GM12878 (cell line): ENCODE results near the gene UST. TPM values are rescaled to one million over a fixed set of nuclear protein-coding genes. Genes with fewer than 3 reads are reported as not detected.

Experiments used
- ATAC-seq: fragments of 200-7000 bp; cut with Tn5 transposase; 3 replicates; pipeline ENCODE4 v1.9.1; 2020; ENCODE audit warnings: mild to moderate bottlenecking, moderate library complexity
- BruUV-seq: library from RNA; stranded (reverse); fragments of 400-500 nt; replicated peaks from 2 replicates; lab custom pipeline; 2021; lab: Mats Ljungman, UMichigan
- CTCF ChIA-PET: fragments of 300-600 bp; sonication (Branson Sonifier 250); formaldehyde crosslinking; extraction: SDS; loops from one replicate; lab custom pipeline; 2021; ENCODE audit warnings: inconsistent platforms; lab: Yijun Ruan, JAX
- POLR2A ChIA-PET: fragments of 350-600 bp; formaldehyde crosslinking; extraction: SDS; loops from one replicate; lab custom pipeline; 2021; ENCODE audit warnings: inconsistent platforms; lab: Charles Lee
- RAD21 ChIA-PET: fragments of 300-600 bp; sonication (Branson Sonifier 250); formaldehyde crosslinking; loops from one replicate; lab custom pipeline; 2023; ENCODE audit warnings: antibody characterized with exemption; ENCODE audit not compliant: unreplicated experiment; lab: Charles Lee
- SMC1A ChIA-PET: fragments of 300-600 bp; sonication (Branson Sonifier 250); formaldehyde crosslinking; loops from one replicate; lab custom pipeline; 2023; ENCODE audit not compliant: unreplicated experiment, uncharacterized antibody; lab: Charles Lee
- DNase-seq: peaks from one replicate; pipeline ENCODE4 v3.0.0-alpha.2; 2011; ENCODE audit warnings: low read depth, low spot score
- FAIRE-seq: peaks from 3 replicates; lab custom pipeline; 2011; peaks lifted over from hg19 to GRCh38; lab: Jason Lieb, UNC
- H2AFZ ChIP-seq: 2 replicates; pipeline ENCODE4 v1.6.0; 2011; ENCODE audit warnings: low read depth, low read length, control low read depth; ENCODE audit not compliant: control insufficient read depth
- H3K27ac ChIP-seq: 2 replicates; pipeline ENCODE4 v1.5.1; 2011; ENCODE audit warnings: control low read depth; ENCODE audit not compliant: control insufficient read depth, insufficient read depth
- H3K27me3 ChIP-seq, 2 experiments: replicated peaks in 1 of 2; 2 replicates each; pipeline versions ENCODE4 v1.6.0 to v1.6.1; 2011; ENCODE audit warnings: low read length in 1 of 2; ENCODE audit not compliant: control insufficient read depth in 2 of 2, insufficient read depth in 2 of 2
- H3K36me3 ChIP-seq, 2 experiments: 2 replicates each; pipeline ENCODE4 v1.5.1; 2011; ENCODE audit warnings: low read length in 1 of 2; ENCODE audit not compliant: control insufficient read depth in 2 of 2, insufficient read depth in 2 of 2
- H3K4me1 ChIP-seq: 2 replicates; pipeline ENCODE4 v1.6.1; 2011; ENCODE audit warnings: mild to moderate bottlenecking, low read length, moderate library complexity, mixed read lengths; ENCODE audit not compliant: control insufficient read depth, insufficient read depth
- H3K4me2 ChIP-seq: 2 replicates; pipeline ENCODE4 v1.6.0; 2011; ENCODE audit warnings: control low read depth; ENCODE audit not compliant: control insufficient read depth, insufficient read depth
- H3K4me3 ChIP-seq: fragments of 200-600 bp; sonication (generic); 2 replicates; pipeline ENCODE4 v1.5.1; 2016
- H3K79me2 ChIP-seq: 2 replicates; pipeline ENCODE4 v1.6.0; 2011; ENCODE audit warnings: low read length; ENCODE audit not compliant: control insufficient read depth, insufficient read depth
- H3K9ac ChIP-seq: 2 replicates; pipeline ENCODE4 v1.8.0; 2011; ENCODE audit warnings: low read length, control low read depth, mixed read lengths; ENCODE audit not compliant: control insufficient read depth, insufficient read depth
- H3K9me3 ChIP-seq: replicated peaks from 3 replicates; pipeline ENCODE4 v1.5.1; 2011; ENCODE audit warnings: mild to moderate bottlenecking, low read length; ENCODE audit not compliant: control insufficient read depth, insufficient read depth
- H4K20me1 ChIP-seq: 2 replicates; pipeline ENCODE4 v1.6.0; 2011; ENCODE audit not compliant: control insufficient read depth, insufficient read depth
- CBFB ChIP-seq: IDR thresholded peaks from 2 replicates; pipeline ENCODE4 v1.6.1; 2016; ENCODE audit warnings: antibody characterized with exemption, low read depth
- HCFC1 ChIP-seq: fragments of 150-350 bp; IDR thresholded peaks from 2 replicates; pipeline ENCODE4 v1.6.1; 2014; ENCODE audit warnings: low read length
- IKZF2 ChIP-seq, 2 experiments: fragments of 450-650 bp; IDR thresholded peaks; 2 replicates each; pipeline ENCODE4 v1.6.1; 2017; ENCODE audit warnings: mild to moderate bottlenecking in 2 of 2, moderate library complexity in 2 of 2
- JUNB ChIP-seq: IDR thresholded peaks from 2 replicates; pipeline ENCODE4 v1.6.1; 2016; ENCODE audit warnings: antibody characterized with exemption, mild to moderate bottlenecking
- LARP7 ChIP-seq: fragments of 450-650 bp; IDR thresholded peaks from 2 replicates; pipeline ENCODE4 v1.6.1; 2017; ENCODE audit warnings: mild to moderate bottlenecking
- NFIC ChIP-seq: IDR thresholded peaks from 2 replicates; pipeline ENCODE4 v1.6.1; 2012; ENCODE audit warnings: low read depth, mild to moderate bottlenecking, inconsistent platforms, low read length, moderate library complexity
- NR2C1 ChIP-seq: fragments of 450-650 bp; IDR thresholded peaks from 2 replicates; pipeline ENCODE4 v1.6.1; 2017; ENCODE audit warnings: antibody characterized with exemption, mild to moderate bottlenecking, moderate library complexity
- NRF1 ChIP-seq: conservative IDR thresholded peaks from 2 replicates; pipeline ENCODE4 v1.6.1; 2011; ENCODE audit warnings: mild to moderate bottlenecking, low read depth, low read length, improper control_type of control experiment
- POLR2AphosphoS2 ChIP-seq: IDR thresholded peaks from 2 replicates; pipeline ENCODE4 v1.6.1; 2011; ENCODE audit warnings: low read depth, mild to moderate bottlenecking, low read length, improper control_type of control experiment, moderate library complexity
- RAD21 ChIP-seq: IDR thresholded peaks from 2 replicates; pipeline ENCODE4 v1.6.1; 2011; ENCODE audit warnings: mild to moderate bottlenecking, low read depth, low read length, moderate library complexity; ENCODE audit not compliant: insufficient read depth
- SPI1 ChIP-seq: IDR thresholded peaks from 2 replicates; pipeline ENCODE4 v1.6.1; 2011; ENCODE audit warnings: low read depth, mild to moderate bottlenecking, low read length, moderate library complexity, borderline replicate concordance; ENCODE audit not compliant: insufficient read depth
- ZZZ3 ChIP-seq: IDR thresholded peaks from 2 replicates; pipeline ENCODE4 v1.6.1; 2011; ENCODE audit warnings: low read depth; ENCODE audit not compliant: control insufficient read depth, insufficient read length
- WGBS: methylation state at CpG from one replicate; pipeline ENCODE4 v1.1.6; 2016; ENCODE audit warnings: low lambda C conversion rate; ENCODE audit not compliant: insufficient replicate concordance, insufficient coverage; ENCODE audit errors: missing lambda C conversion rate; 5-methylcytosine and 5-hydroxymethylcytosine counted together
- in situ Hi-C: fragments of 300-500 bp; cut with MboI; formaldehyde crosslinking; loops from 9 replicates; pipeline ENCODE4 v1.14.3; 2018; ENCODE audit warnings: mixed read lengths
- intact Hi-C: fragments of 100-400 bp; cut with micrococcal nuclease; formaldehyde crosslinking; loops from one replicate; pipeline ENCODE4 v1.14.2; 2022; ENCODE audit not compliant: unreplicated experiment
- polyA plus RNA-seq, 11 experiments: library from polyadenylated mRNA; depleted of rRNA in 4 of 11; unstranded in 6 of 11; stranded (reverse) in 5 of 11; fragments of >200 nt; fragmentation: Nextera tagmentation in 4 of 11; fragmentation: Illumina TruSeq in 1 of 11; extraction: Ambion mirVana in 4 of 11; extraction: Trizol in 1 of 11; gene quantifications; 1 replicate in 1 of 11; 2 replicates in 10 of 11; pipeline versions ENCODE4 v1.2.1 to v1.2.3, GENCODE V29; 2011 to 2016; ENCODE audit warnings: inconsistent platforms in 2 of 11, missing spikeins in 2 of 11, low read depth in 1 of 11
- total RNA-seq, 4 experiments: library from RNA; depleted of rRNA in 3 of 4; stranded (reverse); fragments of >200 nt in 3 of 4; fragmentation: Illumina TruSeq in 1 of 4; extraction: Trizol in 1 of 4; gene quantifications; 2 replicates each; pipeline versions ENCODE4 v1.2.1 to v1.2.3, GENCODE V29; 2013 to 2021
- TF ChIP-seq, protein P1 (sequence below): IDR thresholded peaks from 2 replicates; pipeline ENCODE4 v1.6.1; 2012; ENCODE audit warnings: low read depth, low read length, improper control_type of control experiment
- TF ChIP-seq, protein P2 (sequence below): fragments of 450-650 bp; IDR thresholded peaks from 2 replicates; pipeline ENCODE4 v1.6.1; 2017; ENCODE audit warnings: mild to moderate bottlenecking

Gene UST
- total and polyA plus RNA-seq, 10 of the 15 experiments (the other 5 are each of a cell fraction or from before 2014, with no cell fraction given): 0.74 to 43.3 (median 2.2) TPM

DNA sequence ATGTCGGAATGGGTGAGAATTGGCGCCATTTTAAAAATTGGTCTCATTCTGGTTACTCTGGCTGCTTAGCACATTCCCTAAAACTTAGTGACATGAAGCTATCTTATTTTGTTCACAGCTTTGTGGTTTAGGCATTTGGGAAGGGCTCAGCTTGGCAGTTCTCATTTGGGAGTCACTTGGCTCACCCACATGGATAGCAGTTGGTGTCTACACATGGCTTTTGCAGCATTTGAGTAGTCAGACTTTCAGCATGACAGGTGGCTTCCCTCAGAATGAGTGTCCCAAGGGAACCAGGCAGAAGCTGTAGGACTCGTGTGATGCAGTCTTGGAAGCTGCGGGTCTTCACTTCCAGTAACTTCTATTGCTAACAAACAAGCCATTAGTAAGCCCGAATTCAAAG is 64.6 kb downstream of the UST start:
- no peak for FAIRE-seq
- H3K4me2 ChIP-seq: no peak overlapping the region

More for the DNA sequence above, 64.6 kb downstream of the UST start:
- ATAC-seq (no peak), DNase-seq (no peak)
- H2AFZ ChIP-seq: no peak overlapping the region
- 59% methylated on average over 5 of the region's 5 CpGs for WGBS
- H3K27ac ChIP-seq: no peak overlapping the region
- TF ChIP-seq CBFB (no peak), ZZZ3 (no peak), RAD21 (no peak), POLR2AphosphoS2 (no peak), SPI1 (no peak), LARP7 (no peak), NFIC (no peak), HCFC1 (no peak), IKZF2 (IDR thresholded peaks at IDR 0.05) (no peak), NR2C1 (no peak), NRF1 (no peak), JUNB (no peak)
- TF ChIP-seq, protein P1, sequence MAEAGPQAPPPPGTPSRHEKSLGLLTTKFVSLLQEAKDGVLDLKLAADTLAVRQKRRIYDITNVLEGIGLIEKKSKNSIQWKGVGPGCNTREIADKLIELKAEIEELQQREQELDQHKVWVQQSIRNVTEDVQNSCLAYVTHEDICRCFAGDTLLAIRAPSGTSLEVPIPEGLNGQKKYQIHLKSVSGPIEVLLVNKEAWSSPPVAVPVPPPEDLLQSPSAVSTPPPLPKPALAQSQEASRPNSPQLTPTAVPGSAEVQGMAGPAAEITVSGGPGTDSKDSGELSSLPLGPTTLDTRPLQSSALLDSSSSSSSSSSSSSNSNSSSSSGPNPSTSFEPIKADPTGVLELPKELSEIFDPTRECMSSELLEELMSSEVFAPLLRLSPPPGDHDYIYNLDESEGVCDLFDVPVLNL: no peak
- TF ChIP-seq, protein P2, sequence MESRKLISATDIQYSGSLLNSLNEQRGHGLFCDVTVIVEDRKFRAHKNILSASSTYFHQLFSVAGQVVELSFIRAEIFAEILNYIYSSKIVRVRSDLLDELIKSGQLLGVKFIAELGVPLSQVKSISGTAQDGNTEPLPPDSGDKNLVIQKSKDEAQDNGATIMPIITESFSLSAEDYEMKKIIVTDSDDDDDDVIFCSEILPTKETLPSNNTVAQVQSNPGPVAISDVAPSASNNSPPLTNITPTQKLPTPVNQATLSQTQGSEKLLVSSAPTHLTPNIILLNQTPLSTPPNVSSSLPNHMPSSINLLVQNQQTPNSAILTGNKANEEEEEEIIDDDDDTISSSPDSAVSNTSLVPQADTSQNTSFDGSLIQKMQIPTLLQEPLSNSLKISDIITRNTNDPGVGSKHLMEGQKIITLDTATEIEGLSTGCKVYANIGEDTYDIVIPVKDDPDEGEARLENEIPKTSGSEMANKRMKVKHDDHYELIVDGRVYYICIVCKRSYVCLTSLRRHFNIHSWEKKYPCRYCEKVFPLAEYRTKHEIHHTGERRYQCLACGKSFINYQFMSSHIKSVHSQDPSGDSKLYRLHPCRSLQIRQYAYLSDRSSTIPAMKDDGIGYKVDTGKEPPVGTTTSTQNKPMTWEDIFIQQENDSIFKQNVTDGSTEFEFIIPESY: no peak
- CTCF ChIA-PET: interaction anchor here (0.9 kb wide), 1 partner anchor 137 kb away, joined by 3 read pairs; no protein-coding TSS in a partner anchor
- no peaks in the 10 kb centered on the region for H4K20me1 ChIP-seq
- intact Hi-C loops (no loop called here), in situ Hi-C loops (no loop called here)
- no peak overlapping the region for H3K9ac ChIP-seq
- no TSS peak for BruUV-seq
- no peaks in the 10 kb centered on the region for H3K36me3 ChIP-seq
- SMC1A ChIA-PET: interaction anchor here (0.6 to 1.5 kb wide), 2 partner anchors 10 to 91 kb away, joined by 3 to 5 read pairs; no protein-coding TSS in a partner anchor
- H3K4me1 ChIP-seq: no peaks in the 10 kb centered on the region
- no peaks in the 10 kb centered on the region for H3K79me2 ChIP-seq
- no peak overlapping the region for H3K4me3 ChIP-seq
- POLR2A ChIA-PET: no interaction called here
- H3K27me3 ChIP-seq: no peaks in the 10 kb centered on the region
- RAD21 ChIA-PET: no interaction called here
- H3K9me3 ChIP-seq: no peaks in the 10 kb centered on the region; the same call in 2 of the 3 replicates
